GM19099 (cell line): ENCODE results near the gene ATG4A.

Source experiments
- POLR2A ChIP-seq: IDR thresholded peaks from 3 replicates; pipeline ENCODE4 v1.6.1; 2011; ENCODE audit warnings: low read depth; ENCODE audit not compliant: insufficient read length; ENCODE audit errors: extremely low read depth

The ATG4A gene

DNA sequence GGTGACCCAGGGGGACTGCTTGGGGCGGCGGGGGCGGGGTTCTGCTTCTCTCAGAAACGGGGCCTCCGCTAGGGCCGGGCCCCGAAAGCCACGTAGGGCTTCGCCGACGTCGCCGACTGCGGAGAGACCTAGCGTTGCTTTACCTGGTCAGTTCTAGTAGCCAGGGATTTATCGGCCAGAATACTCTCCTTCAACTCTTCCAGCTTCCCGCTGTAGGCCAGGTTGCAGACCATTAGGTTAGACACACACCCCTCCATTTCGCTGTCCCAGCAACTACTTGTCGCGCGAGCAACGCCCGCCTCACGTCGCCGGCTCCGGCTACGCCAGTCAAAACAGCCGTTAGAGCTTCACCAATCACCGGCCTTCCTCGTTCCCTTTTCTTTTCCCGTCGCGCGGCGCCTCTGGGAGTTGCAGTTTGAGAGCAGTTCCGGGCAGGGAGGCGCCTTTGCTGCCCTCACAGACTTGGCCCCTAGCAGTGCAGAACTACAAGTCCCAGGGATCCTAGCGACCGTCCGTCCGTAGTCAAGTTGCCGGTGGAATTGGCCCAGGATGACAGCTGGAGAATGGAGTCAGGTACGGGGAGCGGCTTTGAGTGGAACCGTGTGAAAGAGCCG lies at the start of gene ATG4A, which contains the start of gene PSMD10:
TSS of gene ATG4A (plus strand) at position 515 of the 614 bp plus-strand sequence. CDS start at position 564, 49 bp downstream.
TSS of gene PSMD10 (minus strand) at position 279 of the 614 bp plus-strand sequence. CDS start at position 257, 22 bp downstream.
- TF ChIP-seq POLR2A = peak; percentile 55

DNA sequence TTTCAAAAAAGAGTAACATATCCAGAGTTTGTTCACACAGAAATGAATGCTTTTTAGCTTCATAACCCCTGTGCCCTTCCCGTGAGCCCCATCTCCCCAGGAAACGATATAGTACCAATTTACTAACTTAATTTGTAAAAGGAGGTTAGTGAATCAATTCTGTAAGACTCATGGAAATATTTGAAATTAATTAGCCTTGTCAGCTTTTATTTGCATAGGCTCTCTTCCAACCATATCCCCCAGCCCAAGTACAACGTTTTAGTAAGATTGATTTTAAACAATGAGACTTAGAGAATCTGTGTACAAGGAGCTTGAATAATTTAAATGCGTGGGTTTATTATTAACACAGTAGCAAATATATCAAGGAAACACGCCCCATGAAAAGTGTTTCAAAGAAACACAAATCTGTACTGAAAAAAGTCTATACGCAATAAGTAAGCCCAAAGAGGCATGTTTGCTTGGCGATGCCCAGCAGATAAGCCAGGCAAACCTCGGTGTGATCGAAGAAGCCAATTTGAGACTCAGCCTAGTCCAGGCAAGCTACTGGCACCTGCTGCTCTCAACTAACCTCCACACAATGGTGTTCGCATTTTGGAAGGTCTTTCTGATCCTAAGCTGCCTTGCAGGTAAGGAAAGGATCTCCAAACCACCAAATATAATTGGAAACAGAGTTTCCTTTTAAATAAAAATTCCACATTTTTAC lies 46.9 kb upstream of the ATG4A start, which contains the start of gene VSIG1:
TSS of gene VSIG1 (plus strand) at position 512 of the 703 bp plus-strand sequence. CDS start at position 578, 66 bp downstream.
- TF ChIP-seq POLR2A = no peak

GRCh38 chrX:108049649-108050048 lies 41.9 kb upstream of the ATG4A start:
- TF ChIP-seq POLR2A = no peak

DNA sequence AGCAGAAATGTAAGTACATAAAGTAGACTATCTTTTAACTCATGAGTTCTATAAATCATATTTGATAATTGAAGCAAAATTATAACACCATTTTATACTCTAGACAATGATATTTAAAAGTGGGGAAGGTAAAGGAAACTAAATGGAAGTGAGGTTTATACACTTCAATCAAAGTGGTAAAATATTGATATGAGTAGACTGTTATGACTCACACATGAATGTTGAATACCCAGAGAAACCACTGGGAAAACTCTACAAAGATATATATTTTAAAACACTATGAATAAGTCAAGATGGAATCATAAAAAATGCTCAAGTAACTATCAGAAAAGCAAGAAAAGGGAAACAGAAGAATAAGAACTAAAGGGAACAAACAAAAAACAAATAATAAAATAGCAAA lies 38.4 kb upstream of the ATG4A start:
- TF ChIP-seq POLR2A = no peak

- TF ChIP-seq POLR2A = no peak
These were observed 36.0 kb upstream of the ATG4A start for GRCh38 chrX:108055546-108055945.

- no peak for TF ChIP-seq POLR2A
These were observed 31.8 kb upstream of the ATG4A start for GRCh38 chrX:108059801-108060200.

DNA sequence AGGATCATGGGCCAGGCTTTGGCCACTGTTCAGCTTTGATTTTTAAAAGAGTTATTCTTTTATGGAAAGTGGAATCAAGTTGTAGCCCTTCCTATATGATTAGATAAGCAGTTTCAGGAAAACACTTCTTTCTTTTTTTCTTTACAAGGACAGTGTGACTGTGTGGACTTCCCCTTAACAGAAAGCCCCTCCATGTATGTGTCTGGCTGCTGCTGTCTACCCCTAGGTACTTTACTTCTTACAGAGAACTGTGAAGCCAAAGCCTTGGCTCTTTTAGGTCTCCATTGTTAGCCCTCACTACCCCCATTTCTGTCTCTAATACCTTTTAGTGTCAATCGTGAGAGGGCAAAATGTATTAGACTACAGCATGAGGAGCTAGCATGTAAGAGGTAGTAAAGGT lies 27.6 kb upstream of the ATG4A start:
- no peak for TF ChIP-seq POLR2A

DNA sequence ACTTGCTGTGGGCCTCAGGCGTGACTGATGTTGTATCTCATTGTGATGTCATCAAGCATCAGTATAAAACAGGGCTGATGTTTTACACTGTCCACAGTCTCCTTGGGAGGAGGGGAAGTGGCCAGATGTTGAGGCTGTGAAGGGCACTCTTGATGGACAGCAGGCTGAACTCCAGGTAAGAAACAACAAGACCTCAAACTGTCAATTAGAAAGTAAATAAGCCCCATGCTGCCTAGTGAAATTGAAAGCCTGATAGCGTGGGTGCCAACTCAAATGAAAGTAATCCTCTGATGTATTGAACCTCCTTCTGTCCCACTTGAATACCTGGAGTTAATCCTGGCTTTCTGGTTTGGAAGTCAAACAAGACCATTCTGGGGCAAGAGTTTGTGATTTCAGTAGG lies 27.0 kb upstream of the ATG4A start:
- TF ChIP-seq POLR2A = no peak

DNA sequence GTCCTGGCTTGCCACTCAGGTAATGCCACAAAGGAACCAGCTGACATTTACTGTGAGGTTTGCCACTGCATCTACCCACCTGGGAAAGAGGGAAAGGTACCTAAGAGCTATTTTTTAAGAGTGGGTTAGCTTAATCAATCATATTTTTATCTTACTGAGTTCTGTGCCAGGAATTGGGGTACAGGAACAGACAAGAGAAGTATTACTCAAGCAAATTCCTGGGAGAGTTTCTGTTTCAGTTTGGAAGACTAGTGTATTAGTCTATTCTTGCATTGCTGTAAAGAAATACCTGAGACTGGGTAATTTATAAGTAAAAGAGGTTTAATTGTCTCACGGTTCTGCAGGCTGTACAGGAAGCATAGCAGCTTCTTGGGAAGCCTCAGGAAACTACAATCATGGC lies 23.5 kb upstream of the ATG4A start:
- no peak for TF ChIP-seq POLR2A

DNA sequence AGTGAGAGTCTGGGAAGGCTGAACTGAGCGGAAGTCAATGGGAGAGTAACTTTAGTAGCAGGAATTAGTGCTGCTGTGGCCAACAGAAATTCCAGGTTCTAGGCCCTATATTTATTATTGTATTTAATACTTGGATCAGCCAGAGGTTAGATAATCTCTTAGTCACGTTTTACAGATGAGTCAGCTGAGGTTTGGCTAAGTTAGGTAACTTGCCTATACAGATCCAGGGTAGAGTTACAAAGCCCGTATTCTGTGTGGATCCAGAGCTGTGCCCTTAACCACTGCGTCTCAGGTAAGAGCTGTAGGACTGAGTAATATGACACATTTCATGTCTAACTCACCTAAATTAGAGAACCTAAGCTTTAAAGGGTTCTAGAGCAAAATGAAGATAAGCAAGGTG lies 20.7 kb upstream of the ATG4A start:
- TF ChIP-seq POLR2A = no peak

- TF ChIP-seq POLR2A = no peak
These were observed 20.0 kb upstream of the ATG4A start for GRCh38 chrX:108071578-108071977.

GRCh38 chrX:108072746-108073145 lies 18.8 kb upstream of the ATG4A start:
- TF ChIP-seq POLR2A = no peak

GRCh38 chrX:108081110-108081509 lies 10.5 kb upstream of the ATG4A start:
- no peak for TF ChIP-seq POLR2A

- no peak for TF ChIP-seq POLR2A
These were observed 3.8 kb upstream of the ATG4A start for GRCh38 chrX:108087792-108088191.

GRCh38 chrX:108088511-108088910 lies 3.1 kb upstream of the ATG4A start:
- TF ChIP-seq POLR2A = no peak

GRCh38 chrX:108090491-108091263 lies 901 bp upstream of the ATG4A start:
- TF ChIP-seq POLR2A = no peak

GRCh38 chrX:108091878-108092291 lies 307 bp downstream of the ATG4A start:
- TF ChIP-seq POLR2A = no peak
